Keratinocyte (primary cell): ENCODE results near the gene SPDYC. TPM values are rescaled to one million over a fixed set of nuclear protein-coding genes. Genes with fewer than 3 reads are reported as not detected.
"Not testable (repeated sequence)": the region's sequence is repeated elsewhere in the genome, so short reads cannot be mapped to it uniquely, and the experiment has no call there.

ENCODE experiments used
- DNase-seq: peaks from one replicate; pipeline ENCODE4 v3.0.0-alpha.2; 2011; ENCODE audit warnings: low read depth, missing footprints, low spot score
- FAIRE-seq: peaks from 2 replicates; lab custom pipeline; 2011; peaks lifted over from hg19 to GRCh38; lab: Jason Lieb, UNC
- H2AFZ ChIP-seq: 2 replicates; pipeline ENCODE4 v1.6.0; 2012; ENCODE audit warnings: low read length, control low read depth, inconsistent platforms; ENCODE audit not compliant: control insufficient read depth
- H3K27ac ChIP-seq: 2 replicates; pipeline ENCODE4 v1.5.1; 2011; ENCODE audit warnings: low read length; ENCODE audit not compliant: control insufficient read depth, insufficient read depth
- H3K27me3 ChIP-seq: 3 replicates; pipeline ENCODE4 v1.6.0; 2011; ENCODE audit warnings: low read length; ENCODE audit not compliant: control insufficient read depth, insufficient read depth; ENCODE audit errors: extremely low read depth
- H3K36me3 ChIP-seq, 2 experiments: 2 replicates in 1 of 2; 3 replicates in 1 of 2; pipeline ENCODE4 v1.5.1; 2011; ENCODE audit warnings: low read length in 2 of 2, mild to moderate bottlenecking in 1 of 2; ENCODE audit not compliant: control insufficient read depth in 2 of 2, insufficient read depth in 2 of 2; ENCODE audit errors: extremely low read depth in 1 of 2
- H3K4me1 ChIP-seq: 3 replicates; pipeline ENCODE4 v1.5.1; 2011; ENCODE audit warnings: low read length; ENCODE audit not compliant: control insufficient read depth, insufficient read depth; ENCODE audit errors: extremely low read depth
- H3K4me2 ChIP-seq: 3 replicates; pipeline ENCODE4 v1.6.0; 2011; ENCODE audit warnings: low read depth, low read length; ENCODE audit not compliant: control insufficient read depth, insufficient read depth; ENCODE audit errors: extremely low read depth
- H3K4me3 ChIP-seq, 3 experiments: fragments of 200-600 bp in 1 of 3; sonication (generic) in 1 of 3; 2 replicates in 2 of 3; 3 replicates in 1 of 3; pipeline ENCODE4 v1.5.1; 2011 to 2016; ENCODE audit warnings: low read length in 3 of 3, mild to moderate bottlenecking in 3 of 3, control low read depth in 2 of 3, inconsistent platforms in 1 of 3, low read depth in 1 of 3, mixed read lengths in 1 of 3, mixed run types in 1 of 3, moderate library complexity in 1 of 3; ENCODE audit not compliant: control insufficient read depth in 2 of 3, insufficient read depth in 2 of 3; ENCODE audit errors: extremely low read depth in 1 of 3
- H3K79me2 ChIP-seq: 2 replicates; pipeline ENCODE4 v1.6.0; 2012; ENCODE audit warnings: low read length; ENCODE audit not compliant: control insufficient read depth, insufficient read depth
- H3K9ac ChIP-seq: 3 replicates; pipeline ENCODE4 v1.6.0; 2011; ENCODE audit warnings: low read length; ENCODE audit not compliant: control insufficient read depth, insufficient read depth; ENCODE audit errors: extremely low read depth
- H3K9me1 ChIP-seq: 3 replicates; pipeline ENCODE4 v1.6.0; 2011; ENCODE audit warnings: low read length; ENCODE audit not compliant: control insufficient read depth, insufficient read depth; ENCODE audit errors: extremely low read depth
- H3K9me3 ChIP-seq: 2 replicates; pipeline ENCODE4 v1.5.1; 2012; ENCODE audit warnings: low read depth, low read length; ENCODE audit not compliant: control insufficient read depth
- H4K20me1 ChIP-seq: 3 replicates; pipeline ENCODE4 v1.6.0; 2011; ENCODE audit warnings: low read length; ENCODE audit not compliant: control insufficient read depth, insufficient read depth; ENCODE audit errors: extremely low read depth
- CTCF ChIP-seq, 3 experiments: IDR thresholded peaks in 1 of 3; conservative IDR thresholded peaks in 1 of 3; optimal IDR thresholded peaks in 1 of 3; 2 replicates in 2 of 3; 3 replicates in 1 of 3; pipeline versions ENCODE3 to v1.5.1; 2011; ENCODE audit warnings: low read length in 3 of 3, mild to moderate bottlenecking in 3 of 3, moderate library complexity in 2 of 3, control low read depth in 1 of 3, inconsistent platforms in 1 of 3; ENCODE audit not compliant: insufficient read depth in 2 of 3; ENCODE audit errors: extremely low read depth in 1 of 3
- EZH2 ChIP-seq: IDR thresholded peaks from one replicate; pipeline ENCODE4 v1.6.1; 2012; ENCODE audit warnings: inconsistent platforms, mild to moderate bottlenecking, low read length, moderate library complexity
- dilution Hi-C: fragments of 300-500 bp; cut with MboI; formaldehyde crosslinking; loops from one replicate; pipeline ENCODE4 v1.7.0; 2020; ENCODE audit warnings: low sequenced_read_pairs; ENCODE audit not compliant: extremely low pct_ligation_motif_present
- polyA plus RNA-seq, 5 experiments: library from polyadenylated mRNA; depleted of rRNA in 3 of 5; stranded (reverse) in 3 of 5; stranded (forward) in 1 of 5; unstranded in 1 of 5; fragments of >200 nt; gene quantifications; 1 replicate in 1 of 5; 2 replicates in 3 of 5; 3 replicates in 1 of 5; pipeline versions ENCODE4 v1.2.1 to v1.2.3, GENCODE V29; 2011 to 2012; ENCODE audit warnings: missing spikeins in 2 of 5, low read depth in 1 of 5, low replicate concordance in 1 of 5

Gene SPDYC
- polyA plus RNA-seq, 1 donor (not counting 4 experiments of a cell fraction or from before 2014, with no cell fraction given): not detected

GRCh38 chr11:65148657-65149056, 21.4 kb upstream of the SPDYC start:
- Histone ChIP-seq H3K9ac (no peak overlapping the region), H3K79me2 (no peaks in the 10 kb centered on the region), H3K9me1 (no peaks in the 10 kb centered on the region), H3K27ac (no peak overlapping the region), H3K36me3 (no peaks in the 10 kb centered on the region), H3K4me1 (peaks cover 15% of the 10 kb centered on the region), H3K9me3 (no peaks in the 10 kb centered on the region), H4K20me1 (no peaks in the 10 kb centered on the region), H2AFZ (no peak overlapping the region), H3K4me3 (no peak overlapping the region), H3K4me2 (no peak overlapping the region), H3K27me3 (no peaks in the 10 kb centered on the region)
- no peak for FAIRE-seq
- no peak for TF ChIP-seq EZH2
- no peak for TF ChIP-seq CTCF (optimal IDR thresholded peaks at IDR 0.05 in 1 of 3, IDR thresholded peaks at IDR 0.05 in 1 of 3, conservative IDR thresholded peaks at IDR 0.05 in 1 of 3; ENCODE audit: extremely low read depth in 1 of 3, insufficient read depth in 2 of 3, low read length in 3 of 3)
- no peak for DNase-seq
- dilution Hi-C loops: no loop called here

GRCh38 chr11:65150131-65150508, 19.9 kb upstream of the SPDYC start:
- DNase-seq, H3K9me3 ChIP-seq, H2AFZ ChIP-seq, H3K36me3 ChIP-seq, H4K20me1 ChIP-seq, FAIRE-seq, H3K79me2 ChIP-seq, H3K4me3 ChIP-seq, H3K27ac ChIP-seq, H3K9ac ChIP-seq, H3K27me3 ChIP-seq, H3K9me1 ChIP-seq, dilution Hi-C loops: not testable (repeated sequence)
- Histone ChIP-seq H3K4me2 (peak overlapping the region; percentile 83), H3K4me1 (peaks cover 15% of the 10 kb centered on the region)
